Renal cortex interstitium (tissue), 11 donors: ENCODE data around the gene ARMH2. TPM values are rescaled to one million over a fixed set of nuclear protein-coding genes. Genes with fewer than 3 reads are reported as not detected.

Experiments used
- DNase-seq, 11 donors: peaks; one replicate each; pipeline ENCODE4 v3.0.0-alpha.2; 2013; ENCODE audit warnings: low read depth in 9 of 11, low spot score in 4 of 11; ENCODE audit errors: extremely low read depth in 1 of 11
- polyA plus RNA-seq, 3 donors: library from polyadenylated mRNA; unstranded; fragments of 120-200 nt; gene quantifications; one replicate each; pipeline ENCODE4 v1.2.1, GENCODE V29; 2013; ENCODE audit not compliant: insufficient read length in 3 of 3

ARMH2 gene
- polyA plus RNA-seq, 3 donors, result not detected

DNA sequence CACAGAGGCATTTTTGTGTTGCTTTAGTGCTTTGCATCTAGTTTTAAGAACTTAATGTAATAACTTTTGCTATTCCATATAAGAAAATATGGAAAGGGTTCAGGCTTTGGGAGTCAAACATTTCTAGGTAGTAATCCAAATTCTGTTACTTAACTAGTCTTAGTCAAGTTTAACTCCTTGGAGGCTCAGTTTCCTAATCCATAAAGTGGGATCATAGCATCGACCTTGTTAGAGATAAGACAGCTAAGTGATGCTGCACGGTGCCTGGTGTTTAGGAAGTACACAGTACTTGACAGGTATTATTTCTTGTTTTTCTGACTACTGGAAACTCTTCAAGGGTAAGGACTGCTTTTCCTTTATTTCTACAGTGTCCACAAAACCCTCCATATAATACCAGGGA, 24.5 kb upstream of the ARMH2 start:
- DNase-seq, result no peak

DNA sequence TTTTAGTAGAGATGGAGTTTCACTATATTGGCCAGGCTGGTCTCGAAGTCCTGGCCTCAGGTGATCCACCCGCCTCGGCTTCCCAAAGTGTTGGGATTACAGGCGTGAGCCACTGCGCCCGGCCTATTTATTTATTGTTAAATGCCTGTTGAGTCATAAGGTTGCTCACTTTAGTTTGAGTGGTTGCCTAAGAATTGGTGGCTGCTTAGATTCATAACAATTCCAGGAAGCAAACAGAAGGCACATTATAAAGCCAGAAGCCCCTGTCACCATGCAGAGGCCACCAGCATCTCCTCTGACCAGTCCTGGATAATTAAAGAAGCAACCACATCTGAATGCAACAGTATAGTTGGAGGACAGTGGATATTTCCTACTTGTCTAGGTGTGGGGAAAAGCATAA, 24.0 kb upstream of the ARMH2 start:
- DNase-seq, result no peak

DNA sequence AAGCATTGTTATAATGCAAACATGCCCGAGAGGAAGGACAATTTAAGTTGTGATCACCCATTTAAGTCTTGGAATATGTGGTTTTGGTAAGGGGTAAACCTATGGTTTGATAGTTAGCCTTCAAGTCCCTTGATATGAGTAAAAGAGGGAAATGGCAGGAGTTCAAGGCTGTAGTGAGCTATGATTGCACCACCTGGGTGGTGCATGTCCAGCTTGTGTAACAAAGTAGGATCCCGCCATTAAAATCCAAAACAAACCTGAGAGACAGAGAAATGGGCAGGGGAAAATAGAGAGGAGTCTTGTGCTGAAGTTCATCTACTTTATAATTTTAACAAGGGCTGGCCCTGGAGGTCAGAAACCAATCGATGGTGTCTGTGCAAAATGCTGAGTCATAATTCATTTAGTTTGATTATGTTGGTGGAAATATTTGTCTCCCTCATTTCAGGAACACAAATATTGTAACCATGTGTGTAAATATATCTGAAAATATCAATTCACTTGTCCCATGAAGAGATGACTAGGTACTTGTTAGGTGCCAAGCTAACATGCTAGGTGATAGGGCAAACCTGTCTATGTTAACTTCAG, 23.2 kb upstream of the ARMH2 start:
- no peak for DNase-seq

DNA sequence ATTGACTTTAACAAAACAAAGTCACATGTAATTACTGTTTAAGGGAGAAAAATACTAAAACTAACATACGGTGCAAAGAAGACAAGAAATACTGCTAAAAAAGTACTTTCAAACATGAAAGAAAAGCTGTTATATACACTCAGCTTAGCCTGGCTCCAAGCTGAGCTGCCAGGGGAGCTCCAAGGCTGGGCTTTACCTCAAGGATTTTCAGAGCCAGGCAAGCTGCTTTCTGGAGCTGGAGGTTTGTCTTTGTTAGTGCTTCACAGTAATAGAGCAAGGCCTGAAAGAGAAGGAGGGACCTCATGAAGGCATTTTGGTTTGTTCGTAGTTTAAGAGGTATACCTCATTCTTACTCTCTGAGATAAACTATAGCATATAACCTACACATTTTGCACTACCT, 19.6 kb upstream of the ARMH2 start:
- DNase-seq, result no peak

DNA sequence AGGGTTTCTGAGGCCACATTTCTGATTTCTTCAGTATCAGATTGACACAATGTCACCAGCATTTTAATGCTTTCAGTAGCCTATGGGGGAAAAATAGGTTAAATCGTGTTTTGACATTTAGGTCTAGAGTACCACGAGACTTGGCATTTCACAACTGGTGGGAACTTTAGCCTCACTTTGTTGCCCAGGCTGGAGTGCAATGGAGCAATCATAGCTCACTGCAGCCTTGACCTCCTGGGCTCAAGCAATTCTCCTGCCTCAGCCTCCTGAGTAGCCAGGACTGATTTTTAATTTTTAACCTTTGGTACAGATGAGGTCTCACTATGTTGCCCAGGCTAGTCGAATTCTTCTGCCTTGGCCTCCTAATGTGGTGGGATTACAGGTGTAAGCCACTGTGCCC, 11.0 kb upstream of the ARMH2 start:
- no peak for DNase-seq

DNA sequence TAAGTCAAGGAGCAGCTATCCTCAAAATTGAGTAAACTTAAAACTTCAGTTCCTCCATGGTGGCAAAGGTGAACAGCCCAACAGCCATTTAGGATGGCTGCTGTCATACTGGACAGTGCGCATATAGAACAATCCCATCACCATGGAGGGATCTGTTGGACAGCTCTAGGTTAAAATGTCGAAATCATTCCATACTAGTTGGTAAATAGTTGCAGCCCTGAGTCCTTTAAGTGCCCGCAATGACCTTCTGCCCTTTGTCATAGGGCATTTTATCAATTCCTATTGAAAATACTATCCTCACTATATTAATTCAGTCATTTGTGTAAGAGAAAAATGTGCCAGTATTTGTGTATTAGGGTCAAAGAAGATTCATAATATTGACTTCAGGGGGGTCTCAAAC, 8.9 kb upstream of the ARMH2 start:
- no peak for DNase-seq

DNA sequence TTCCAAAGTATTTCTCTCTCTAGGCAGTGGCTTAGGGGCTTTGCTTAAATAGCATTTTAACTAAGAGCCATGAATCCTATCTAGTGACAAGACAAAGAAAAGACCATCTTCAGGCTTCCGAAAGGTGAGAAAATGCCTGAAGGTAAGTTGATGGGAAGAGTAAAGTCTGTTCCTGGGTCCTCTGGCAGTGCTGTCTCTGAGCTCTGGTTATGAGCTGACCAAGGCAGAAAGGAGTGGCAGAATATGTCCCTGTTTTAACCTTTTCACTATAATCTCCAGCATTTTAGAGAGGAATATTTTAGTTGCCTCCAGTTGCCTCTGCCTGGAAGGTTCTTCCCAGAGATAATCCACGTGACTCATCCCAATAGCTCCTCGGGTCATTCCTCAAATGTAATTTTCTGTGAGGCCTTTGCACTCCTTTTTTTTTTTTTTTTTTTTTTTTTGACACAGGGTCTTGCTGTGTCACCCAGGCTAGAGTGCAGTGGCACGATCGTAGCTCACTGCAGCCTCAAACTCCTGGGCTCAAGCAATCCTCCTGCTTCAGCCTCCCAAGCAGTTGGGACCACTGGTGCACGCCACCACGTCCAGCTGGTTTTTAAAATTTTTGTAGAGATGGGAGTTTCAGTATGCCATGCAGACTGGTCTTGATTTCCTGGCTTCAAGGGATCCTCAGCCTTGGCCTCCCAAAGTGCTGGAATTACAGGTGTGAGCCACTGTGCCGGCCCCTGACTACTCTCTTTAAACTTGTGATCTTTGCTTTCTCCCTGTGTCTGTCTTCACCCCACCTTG, 3.7 kb upstream of the ARMH2 start:
- DNase-seq, result no peak

DNA sequence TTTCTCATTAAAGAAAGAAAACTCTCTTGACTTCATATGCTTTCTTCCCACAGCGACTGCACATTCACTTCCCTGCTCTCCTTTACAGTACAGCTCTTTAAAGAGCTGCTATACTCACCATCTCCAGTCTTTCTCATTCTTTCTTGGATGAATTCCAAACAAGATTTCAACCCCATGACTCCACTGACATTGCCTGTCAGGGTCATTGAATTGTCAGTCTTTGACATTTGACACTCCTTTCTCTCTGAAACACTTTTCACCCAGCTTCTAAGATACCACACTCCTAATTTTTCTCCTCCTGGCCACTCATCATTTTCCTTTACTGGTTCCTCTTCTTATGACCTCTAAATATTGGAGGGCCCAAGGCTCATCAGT, 811 bp upstream of the ARMH2 start:
- DNase-seq, result no peak

DNA sequence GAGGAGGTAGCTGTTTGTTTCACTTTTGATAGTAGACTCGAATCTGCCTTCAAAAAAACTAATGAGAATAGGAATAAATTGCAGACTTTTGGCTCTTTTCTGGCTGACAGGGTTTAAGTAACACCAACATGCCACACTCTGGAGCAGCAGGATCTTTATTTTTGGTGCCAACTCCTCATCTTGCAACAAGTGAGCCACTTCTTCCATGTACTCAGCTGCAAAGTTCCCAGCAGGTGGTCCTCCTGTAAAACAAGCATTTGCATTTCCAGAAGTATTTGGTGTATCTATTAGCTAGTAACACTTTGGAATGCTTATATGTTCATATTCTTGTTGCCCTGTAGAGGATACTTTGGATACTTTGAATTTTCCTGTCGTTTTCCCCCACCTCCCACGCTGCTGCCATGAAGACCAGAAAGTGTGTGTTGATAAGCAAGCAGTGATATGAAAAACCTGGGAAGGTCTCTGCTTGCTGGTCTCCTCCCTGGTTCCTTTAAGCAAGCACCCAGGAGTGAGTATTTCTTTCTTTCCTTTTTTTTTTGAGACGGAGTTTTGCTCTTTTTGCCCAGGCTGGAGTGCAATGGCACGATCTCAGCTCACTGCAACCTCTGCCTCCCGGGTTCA, 1.0 kb downstream of the ARMH2 start:
- DNase-seq, result no peak

DNA sequence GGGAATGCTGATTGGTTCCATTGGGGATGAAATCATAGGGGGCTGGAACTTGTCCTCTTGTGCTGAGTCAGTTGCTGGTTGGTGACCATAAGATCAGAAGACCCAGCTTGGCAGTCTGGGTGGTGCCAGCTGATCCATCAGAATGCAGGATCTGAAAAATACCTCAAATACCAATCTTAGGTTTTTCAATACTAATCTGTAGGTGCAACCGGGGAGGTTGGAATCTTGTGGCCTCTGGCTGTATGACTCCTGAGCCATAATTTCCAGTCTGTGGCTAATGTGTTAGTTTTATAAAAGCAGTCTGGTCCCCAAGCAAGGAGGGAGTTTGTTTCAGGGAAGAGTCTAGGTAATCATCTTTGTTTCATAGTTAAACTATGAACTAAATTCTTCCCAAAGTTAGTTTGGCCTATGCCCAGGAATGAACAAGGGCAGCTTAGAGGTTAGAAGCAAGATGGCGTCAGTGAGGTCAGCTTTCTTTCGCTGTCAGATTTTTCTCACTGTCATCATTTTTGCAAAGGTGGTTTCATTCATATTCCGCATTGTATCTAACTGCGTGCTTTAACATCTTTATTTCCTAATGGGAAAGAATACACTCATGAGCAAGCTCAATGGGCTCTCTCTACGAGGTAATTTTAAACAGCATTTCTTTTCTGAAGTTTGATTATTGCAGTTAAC, 2.0 kb downstream of the ARMH2 start:
- DNase-seq, result no peak

DNA sequence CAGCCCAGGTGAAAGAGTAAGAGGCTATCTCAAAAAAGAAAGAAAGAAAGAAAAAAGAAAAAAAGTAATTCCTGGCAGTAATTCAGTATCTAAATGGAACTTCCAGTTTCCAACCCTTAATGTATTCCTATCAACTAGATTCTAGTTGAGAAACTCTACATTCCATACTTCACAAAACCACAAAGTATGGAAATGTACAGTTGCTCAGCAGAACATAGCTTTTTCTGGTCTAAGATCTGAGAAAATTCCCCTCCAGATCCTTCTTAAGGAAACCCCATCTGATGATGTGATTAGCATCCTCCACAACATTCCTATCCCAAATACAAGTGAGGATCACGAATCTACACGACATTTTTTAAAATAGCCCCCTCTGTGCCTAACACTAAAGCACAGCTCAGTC, 3.6 kb downstream of the ARMH2 start:
- DNase-seq, result no peak

DNA sequence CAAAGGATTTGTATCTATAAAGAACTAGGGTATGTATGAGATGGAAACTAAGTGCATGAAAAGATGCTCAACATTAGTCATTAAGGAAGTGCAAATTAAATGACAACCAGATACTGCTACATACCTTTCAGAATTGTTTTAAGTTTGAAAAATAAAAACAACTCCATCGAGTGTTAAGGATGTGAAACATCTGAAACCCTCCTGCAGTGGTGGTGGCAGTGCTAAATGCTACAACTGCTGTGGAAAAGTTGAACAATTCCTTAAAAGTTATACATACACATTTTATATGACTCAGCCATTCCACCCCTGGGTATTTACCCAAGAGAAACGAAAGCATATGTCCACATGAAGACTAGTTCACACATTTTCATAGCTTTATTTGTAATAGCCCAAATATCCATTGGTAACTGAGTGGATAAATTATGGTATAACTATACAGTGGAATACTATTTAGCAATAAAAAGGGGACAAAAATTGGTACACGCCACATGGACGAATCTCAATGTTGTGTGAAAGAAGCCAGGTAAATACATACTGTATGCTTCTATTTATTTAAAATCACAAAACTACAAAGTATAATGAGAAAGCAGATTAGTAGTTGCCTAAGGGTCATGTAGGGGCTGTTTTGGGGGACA, 10.6 kb downstream of the ARMH2 start:
- no peak for DNase-seq

DNA sequence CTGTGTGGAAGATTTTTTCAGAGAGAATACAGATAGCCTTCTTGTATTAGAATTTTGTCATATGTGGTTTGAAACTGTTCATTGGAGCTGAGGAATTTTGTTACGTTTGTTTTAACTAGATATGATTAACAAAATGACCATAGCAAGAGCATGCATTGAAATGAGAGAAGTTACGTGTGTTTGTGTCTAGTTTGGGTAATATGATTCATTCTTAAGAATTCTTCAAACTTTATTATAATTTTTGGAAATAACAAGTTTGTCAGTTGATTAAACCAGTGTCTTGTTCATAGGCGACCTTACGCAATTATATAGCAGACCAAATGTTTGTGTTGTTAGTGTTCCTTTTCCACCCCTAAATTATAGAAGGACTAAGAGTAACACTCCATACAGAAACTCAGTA, 18.5 kb downstream of the ARMH2 start:
- DNase-seq, result no peak

DNA sequence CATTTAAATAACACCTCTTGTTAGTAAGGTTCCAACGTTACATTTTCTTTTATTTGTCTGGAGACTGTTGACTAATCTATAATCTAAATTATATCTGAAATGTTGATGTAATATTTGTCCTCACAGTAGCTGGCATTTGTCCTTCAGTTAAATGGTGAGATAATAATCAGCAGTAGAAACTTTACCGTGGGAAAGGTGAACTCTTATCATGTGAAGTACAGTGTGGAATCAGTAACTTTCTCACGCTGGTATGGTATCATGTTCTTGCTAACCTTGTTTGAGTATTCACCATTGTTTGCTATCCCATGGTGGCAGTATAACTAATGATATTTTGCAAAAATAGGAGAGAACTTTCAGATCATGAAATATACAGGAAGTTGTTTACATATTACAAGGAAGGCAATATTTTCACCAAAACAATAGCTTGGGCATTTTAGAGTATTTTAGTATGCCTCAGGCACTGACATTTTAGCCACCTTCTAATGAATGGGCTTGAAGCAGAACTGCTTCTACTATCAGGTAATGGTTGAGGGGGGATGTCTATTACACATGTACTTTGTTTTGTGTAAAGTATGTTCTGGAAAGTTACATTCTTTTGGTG, 19.2 kb downstream of the ARMH2 start:
- no peak for DNase-seq

DNA sequence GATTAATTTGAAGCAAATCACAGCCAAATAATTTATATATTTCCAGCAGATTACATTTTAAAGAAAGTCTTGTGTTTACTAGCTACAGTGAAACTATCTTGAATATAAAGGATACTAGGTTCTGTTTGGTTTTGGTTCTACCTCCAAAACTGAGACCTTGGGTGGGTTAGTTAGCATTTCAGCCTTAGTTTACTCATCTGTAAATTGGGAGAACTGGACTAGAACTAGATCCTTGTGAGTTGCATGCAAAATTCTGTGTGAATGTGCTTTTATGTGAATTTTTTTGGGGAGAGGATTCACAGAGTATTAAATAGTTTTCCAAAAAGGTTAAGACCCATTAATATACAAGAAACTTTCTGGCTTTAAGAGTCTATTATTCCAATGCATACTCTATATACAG, 19.8 kb downstream of the ARMH2 start:
- DNase-seq, result no peak

DNA sequence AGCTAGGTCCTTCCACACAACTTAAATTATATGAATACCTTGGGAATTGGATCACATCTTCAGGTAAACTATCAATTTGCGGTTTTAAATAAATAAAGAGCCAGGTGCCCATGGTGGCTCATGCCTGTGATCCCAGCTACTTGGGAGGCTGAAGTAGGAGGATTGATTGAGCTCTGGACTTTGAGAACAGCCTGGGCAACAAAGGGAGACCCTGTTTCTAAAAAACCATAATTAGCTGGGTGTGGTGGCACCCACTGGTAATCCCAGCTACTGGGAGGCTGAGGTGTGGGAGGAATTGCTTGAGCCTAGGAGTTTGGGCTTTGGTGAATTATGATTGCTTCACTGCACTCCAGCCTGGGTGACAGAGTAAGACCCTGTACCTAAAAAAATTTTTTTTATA, 20.6 kb downstream of the ARMH2 start:
- no peak for DNase-seq

DNA sequence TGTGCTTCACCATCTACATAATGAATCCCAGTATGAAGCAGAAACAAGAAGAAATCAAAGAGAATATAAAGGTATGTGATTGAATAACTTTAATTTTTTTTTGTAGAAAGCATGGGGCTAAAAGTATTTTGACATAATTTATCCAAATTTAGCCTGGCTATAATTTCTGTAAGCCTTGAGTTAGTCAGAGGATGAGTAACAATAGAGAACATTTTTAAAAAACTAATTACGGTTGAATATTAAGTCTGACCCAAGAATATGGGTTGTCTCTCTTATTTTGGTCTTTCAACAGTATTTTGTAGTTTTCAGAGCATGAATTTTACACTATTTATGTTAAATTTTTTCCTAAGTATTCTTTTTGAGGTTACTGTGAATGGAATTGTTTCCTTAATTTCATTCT, 21.5 kb downstream of the ARMH2 start:
- no peak for DNase-seq

DNA sequence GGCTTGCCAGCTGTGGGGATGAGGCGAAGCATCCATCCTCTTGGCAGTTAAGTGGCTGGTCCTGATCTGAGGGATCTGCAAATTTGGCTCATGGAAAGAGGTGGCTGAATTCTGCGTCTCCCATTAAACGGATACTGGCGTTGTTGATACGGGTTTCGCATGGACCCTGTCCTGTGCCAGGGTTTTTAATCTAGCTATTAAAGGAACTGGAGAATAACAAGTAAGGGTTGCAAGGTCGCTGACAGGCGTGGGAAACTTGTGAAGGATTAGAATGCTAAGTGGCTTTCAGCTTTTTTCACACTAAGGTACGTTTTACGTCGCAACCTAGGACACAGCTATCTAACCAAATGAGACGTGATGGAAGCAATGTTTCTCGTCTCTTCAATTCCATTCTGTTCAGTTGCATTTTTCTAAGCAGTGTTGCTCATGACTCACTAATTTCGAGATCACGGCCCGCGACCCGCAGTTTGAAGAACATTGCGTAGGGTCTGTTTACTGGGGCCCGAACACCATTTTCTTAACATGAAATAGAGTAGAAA, 23.1 kb downstream of the ARMH2 start:
- peak in 2 of 11 donors; percentile 6 to 8 for DNase-seq
